PC-3 (cell line): ENCODE results near the gene PRSS21.

Experiments
- EZH2 ChIP-seq: fragments of 300-600 bp; sonication (generic); IDR thresholded peaks from one replicate; pipeline ENCODE4 v1.6.1; 2017; ENCODE audit warnings: antibody characterized with exemption, mild to moderate bottlenecking, low read length; ENCODE audit not compliant: unreplicated experiment
- EZH2phosphoT487 ChIP-seq: fragments of 300-600 bp; sonication (generic); IDR thresholded peaks from 2 replicates; pipeline ENCODE4 v1.6.1; 2018; ENCODE audit warnings: mild to moderate bottlenecking, antibody characterized with exemption, low read length, borderline replicate concordance
- TF ChIP-seq, protein P1 (sequence below): fragments of 300-600 bp; sonication (generic); conservative IDR thresholded peaks from 2 replicates; pipeline ENCODE4 v1.5.1; 2017; ENCODE audit warnings: antibody characterized with exemption, low read depth, mild to moderate bottlenecking, low read length

DNA sequence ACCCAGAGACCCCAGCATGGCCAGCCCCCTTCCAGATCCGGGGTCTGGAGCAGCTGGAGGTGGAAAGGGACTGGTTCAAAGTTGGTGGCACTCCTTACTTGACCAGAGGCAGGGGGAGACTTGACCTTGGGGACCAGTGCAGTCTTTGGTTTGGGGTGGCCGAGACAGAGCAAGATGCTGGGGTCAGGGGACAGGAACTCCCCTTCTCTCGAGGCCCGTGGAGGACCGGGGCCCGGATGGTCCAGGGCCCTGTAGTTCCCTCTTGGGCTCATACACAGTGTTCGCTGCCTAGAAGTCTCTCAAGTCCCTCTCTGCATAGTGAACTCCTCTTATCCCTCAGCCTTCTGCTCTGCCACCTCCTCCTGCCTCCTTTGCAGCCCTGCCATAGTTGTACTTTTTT is 29.1 kb upstream of the PRSS21 start:
- TF ChIP-seq, protein P1, sequence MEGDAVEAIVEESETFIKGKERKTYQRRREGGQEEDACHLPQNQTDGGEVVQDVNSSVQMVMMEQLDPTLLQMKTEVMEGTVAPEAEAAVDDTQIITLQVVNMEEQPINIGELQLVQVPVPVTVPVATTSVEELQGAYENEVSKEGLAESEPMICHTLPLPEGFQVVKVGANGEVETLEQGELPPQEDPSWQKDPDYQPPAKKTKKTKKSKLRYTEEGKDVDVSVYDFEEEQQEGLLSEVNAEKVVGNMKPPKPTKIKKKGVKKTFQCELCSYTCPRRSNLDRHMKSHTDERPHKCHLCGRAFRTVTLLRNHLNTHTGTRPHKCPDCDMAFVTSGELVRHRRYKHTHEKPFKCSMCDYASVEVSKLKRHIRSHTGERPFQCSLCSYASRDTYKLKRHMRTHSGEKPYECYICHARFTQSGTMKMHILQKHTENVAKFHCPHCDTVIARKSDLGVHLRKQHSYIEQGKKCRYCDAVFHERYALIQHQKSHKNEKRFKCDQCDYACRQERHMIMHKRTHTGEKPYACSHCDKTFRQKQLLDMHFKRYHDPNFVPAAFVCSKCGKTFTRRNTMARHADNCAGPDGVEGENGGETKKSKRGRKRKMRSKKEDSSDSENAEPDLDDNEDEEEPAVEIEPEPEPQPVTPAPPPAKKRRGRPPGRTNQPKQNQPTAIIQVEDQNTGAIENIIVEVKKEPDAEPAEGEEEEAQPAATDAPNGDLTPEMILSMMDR = no peak
- TF ChIP-seq EZH2phosphoT487 (no peak), EZH2 (no peak)
